Erythroblast (primary cell): ENCODE data around the gene AGT.

Experiments used
- GATA1 ChIP-seq: IDR thresholded peaks from 2 replicates; pipeline ENCODE4 v1.6.1; 2011; ENCODE audit warnings: low read depth, mild to moderate bottlenecking, control low read depth, low read length, moderate library complexity
- POLR2A ChIP-seq: IDR thresholded peaks from 2 replicates; pipeline ENCODE4 v1.6.1; 2011; ENCODE audit warnings: mild to moderate bottlenecking, low read length

GRCh38 chr1:230668227-230668626 is 45.7 kb downstream of the AGT start:
- TF ChIP-seq POLR2A: no peak
- TF ChIP-seq GATA1: no peak
